GM12872 (cell line): ENCODE data around the gene WFDC9.

Experiments
- TF ChIP-seq, protein P1 (sequence below): IDR thresholded peaks from 3 replicates; pipeline ENCODE4 v1.5.1; 2011; ENCODE audit warnings: low read depth, mild to moderate bottlenecking, low read length, moderate library complexity; ENCODE audit not compliant: insufficient read depth

WFDC9 gene

DNA sequence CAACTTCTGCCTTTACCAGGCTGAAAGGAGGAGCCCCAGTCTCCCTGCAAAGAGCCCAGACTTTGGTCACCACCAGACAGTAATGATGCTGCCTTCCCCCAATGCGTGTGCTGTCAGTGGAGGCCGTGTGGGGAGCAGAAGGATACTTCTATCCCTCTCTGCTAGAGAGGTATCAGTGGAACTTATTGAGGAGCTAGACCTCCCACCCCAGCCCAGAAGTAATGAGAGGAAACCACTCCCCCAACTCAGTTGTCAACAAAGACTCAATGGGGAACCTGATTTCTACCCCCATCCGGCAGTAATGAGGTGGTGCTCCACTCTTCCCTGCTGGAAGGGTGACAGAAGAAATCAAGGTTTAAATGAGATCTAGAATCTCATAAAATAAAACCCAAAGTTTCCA lies 47.6 kb downstream of the WFDC9 start:
- TF ChIP-seq, protein P1, sequence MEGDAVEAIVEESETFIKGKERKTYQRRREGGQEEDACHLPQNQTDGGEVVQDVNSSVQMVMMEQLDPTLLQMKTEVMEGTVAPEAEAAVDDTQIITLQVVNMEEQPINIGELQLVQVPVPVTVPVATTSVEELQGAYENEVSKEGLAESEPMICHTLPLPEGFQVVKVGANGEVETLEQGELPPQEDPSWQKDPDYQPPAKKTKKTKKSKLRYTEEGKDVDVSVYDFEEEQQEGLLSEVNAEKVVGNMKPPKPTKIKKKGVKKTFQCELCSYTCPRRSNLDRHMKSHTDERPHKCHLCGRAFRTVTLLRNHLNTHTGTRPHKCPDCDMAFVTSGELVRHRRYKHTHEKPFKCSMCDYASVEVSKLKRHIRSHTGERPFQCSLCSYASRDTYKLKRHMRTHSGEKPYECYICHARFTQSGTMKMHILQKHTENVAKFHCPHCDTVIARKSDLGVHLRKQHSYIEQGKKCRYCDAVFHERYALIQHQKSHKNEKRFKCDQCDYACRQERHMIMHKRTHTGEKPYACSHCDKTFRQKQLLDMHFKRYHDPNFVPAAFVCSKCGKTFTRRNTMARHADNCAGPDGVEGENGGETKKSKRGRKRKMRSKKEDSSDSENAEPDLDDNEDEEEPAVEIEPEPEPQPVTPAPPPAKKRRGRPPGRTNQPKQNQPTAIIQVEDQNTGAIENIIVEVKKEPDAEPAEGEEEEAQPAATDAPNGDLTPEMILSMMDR = no peak

DNA sequence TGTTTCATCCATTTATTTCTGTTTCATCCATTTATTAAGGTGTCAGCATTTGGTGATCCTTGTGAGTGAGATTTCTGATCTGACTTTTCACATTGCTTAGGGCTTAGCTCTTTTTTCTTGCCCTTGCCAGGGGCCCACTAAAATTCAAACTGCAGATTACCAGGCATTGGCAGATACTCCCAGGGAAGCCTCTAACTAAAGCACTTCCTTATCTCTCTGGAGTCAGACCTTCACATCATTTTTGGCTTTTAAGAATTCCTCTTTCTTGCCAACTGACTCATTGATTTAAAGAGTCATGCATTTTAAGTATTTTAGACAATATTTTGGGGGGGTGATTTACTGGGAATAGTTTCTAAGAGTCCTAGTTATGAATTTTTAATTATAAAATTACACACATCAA lies 49.4 kb downstream of the WFDC9 start:
- TF ChIP-seq, protein P1 = no peak

DNA sequence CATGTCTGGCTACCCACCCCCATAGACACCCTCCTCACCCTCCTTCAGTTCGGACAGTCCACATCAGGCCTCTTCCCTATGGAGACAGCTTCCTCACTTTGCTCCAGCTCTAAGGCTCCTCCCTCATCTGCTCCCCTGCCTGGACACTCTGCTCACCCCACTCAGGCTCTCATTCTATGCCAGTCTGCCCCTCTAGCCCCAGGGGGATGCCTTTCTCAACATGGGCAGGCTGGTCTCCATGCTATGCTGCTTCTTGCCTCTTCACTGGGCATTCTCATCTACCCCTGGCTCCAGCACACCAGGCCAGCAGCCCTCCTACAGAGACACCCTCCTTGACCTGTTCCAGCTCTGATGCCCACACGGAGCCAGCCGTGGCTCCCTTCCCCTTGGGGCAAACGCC lies 51.9 kb downstream of the WFDC9 start, which contains the start of gene WFDC8:
Gene WFDC8, minus strand, starts transcription at position 101 of the 400 bp plus-strand sequence. Its CDS starts 37 bp downstream, at position 64.
- TF ChIP-seq, protein P1 = no peak

DNA sequence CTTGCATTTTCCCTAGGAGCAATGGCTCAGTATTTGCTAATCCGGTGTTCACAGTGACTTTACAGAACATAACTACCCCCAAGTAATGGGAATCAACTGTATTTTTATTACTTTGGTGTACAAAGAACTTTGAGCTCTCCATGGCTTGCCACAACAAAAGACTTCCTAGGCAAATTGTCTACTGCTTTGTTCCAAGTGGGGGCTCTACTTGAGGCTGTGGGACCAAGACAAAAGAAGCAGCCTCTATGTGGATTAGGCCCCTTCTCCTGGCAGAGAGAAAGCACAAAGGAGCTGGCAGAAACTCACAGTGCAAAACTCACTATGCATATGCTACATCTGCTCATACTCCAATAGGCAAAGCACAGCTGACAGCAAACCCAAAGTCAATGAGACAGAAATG lies 52.9 kb downstream of the WFDC9 start:
- TF ChIP-seq, protein P1 = no peak

- TF ChIP-seq, protein P1 = no peak
These were observed 54.1 kb downstream of the WFDC9 start for GRCh38 chr20:45576995-45577394.

GRCh38 chr20:45575931-45576330 lies 55.2 kb downstream of the WFDC9 start:
- TF ChIP-seq, protein P1 = no peak

DNA sequence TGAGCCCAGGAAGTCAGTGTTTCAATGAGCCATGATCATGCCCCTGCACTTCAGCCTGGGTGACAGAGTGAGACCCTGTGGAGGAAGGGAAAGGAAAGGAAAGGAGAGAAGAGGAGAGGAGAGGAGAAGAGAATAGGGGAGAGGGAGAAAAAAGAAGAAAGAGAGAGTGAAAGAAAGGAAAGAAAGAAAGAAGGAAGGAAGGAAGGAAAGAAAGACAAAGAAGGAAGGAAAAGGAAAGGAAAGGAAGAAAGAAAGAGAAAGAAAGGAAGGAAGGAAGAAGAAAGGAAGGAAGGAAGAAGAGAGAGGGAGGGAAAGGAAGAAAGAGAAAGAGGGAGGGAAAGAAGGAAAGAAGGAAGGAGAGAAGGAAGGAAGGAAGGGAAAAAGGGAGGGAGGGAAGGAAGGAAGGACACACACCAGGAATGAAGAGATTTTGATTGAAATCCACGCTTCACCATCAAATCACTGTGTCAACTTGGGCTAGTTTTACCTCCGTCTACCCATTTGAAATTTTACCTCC lies 66.3 kb downstream of the WFDC9 start:
- TF ChIP-seq, protein P1 = no peak
